WTC11 (cell line): ENCODE results near the gene RABAC1. TPM values are rescaled to one million over a fixed set of nuclear protein-coding genes. Genes with fewer than 3 reads are reported as not detected.
"Not testable (repeated sequence)": the region's sequence is repeated elsewhere in the genome, so short reads cannot be mapped to it uniquely, and the experiment has no call there.

ENCODE experiments used
- ATAC-seq: fragments of 200-7000 bp; cut with Tn5 transposase; 2 replicates; pipeline ENCODE4 v1.10.0; 2021; ENCODE audit warnings: mild to moderate bottlenecking, moderate library complexity
- CTCF ChIA-PET: fragments of 300-600 bp; sonication (Branson Sonifier 250); formaldehyde crosslinking; loops from one replicate; lab custom pipeline; 2021; ENCODE audit warnings: antibody characterized with exemption; lab: Charles Lee
- POLR2A ChIA-PET: fragments of 350-600 bp; sonication (Branson Sonifier 250); formaldehyde crosslinking; loops from one replicate; lab custom pipeline; 2021; ENCODE audit warnings: antibody characterized with exemption; lab: Charles Lee
- DNase-seq: peaks from one replicate; pipeline ENCODE4 v3.0.0; 2021; ENCODE audit warnings: low spot score
- H3K27ac Mint-ChIP-seq: 2 replicates; pipeline ENCODE4 v1.8.0; 2021; ENCODE audit warnings: mixed read lengths
- H3K27me3 Mint-ChIP-seq: 2 replicates; pipeline ENCODE4 v1.8.0; 2021; ENCODE audit warnings: low read depth, mild to moderate bottlenecking, moderate library complexity, mixed read lengths
- H3K36me3 Mint-ChIP-seq: 2 replicates; pipeline ENCODE4 v1.8.0; 2021; ENCODE audit warnings: mixed read lengths
- H3K4me1 Mint-ChIP-seq: 2 replicates; pipeline ENCODE4 v1.8.0; 2022; ENCODE audit warnings: mixed read lengths
- H3K4me3 Mint-ChIP-seq: 2 replicates; pipeline ENCODE4 v1.8.0; 2021; ENCODE audit warnings: mild to moderate bottlenecking, moderate library complexity, mixed read lengths
- H3K9me3 Mint-ChIP-seq: 2 replicates; pipeline ENCODE4 v1.8.0; 2021; ENCODE audit warnings: mixed read lengths
- MXD4 ChIP-seq: fragments of 250-450 bp; sonication (Bioruptor Pico); IDR thresholded peaks from 2 replicates; pipeline ENCODE4 v1.8.0; 2021; ENCODE audit warnings: mild to moderate bottlenecking, moderate library complexity, borderline replicate concordance
- TCF7 ChIP-seq: sonication (generic); formaldehyde crosslinking; IDR thresholded peaks from 2 replicates; pipeline ENCODE4 v1.8.0; 2022; ENCODE audit warnings: mild to moderate bottlenecking, low read depth, missing genetic modification reagents, moderate library complexity
- TEAD4 ChIP-seq: sonication (generic); formaldehyde crosslinking; IDR thresholded peaks from 2 replicates; pipeline ENCODE4 v1.8.0; 2022; ENCODE audit warnings: mild to moderate bottlenecking, missing genetic modification reagents
- TP53 ChIP-seq: sonication (generic); formaldehyde crosslinking; IDR thresholded peaks from 2 replicates; pipeline ENCODE4 v1.8.1; 2023; ENCODE audit warnings: mild to moderate bottlenecking, missing genetic modification reagents
- ZBTB21 ChIP-seq: sonication (generic); formaldehyde crosslinking; IDR thresholded peaks from 2 replicates; pipeline ENCODE4 v1.8.1; 2023; ENCODE audit warnings: mild to moderate bottlenecking, missing genetic modification reagents, borderline replicate concordance
- ZNF121 ChIP-seq: sonication (generic); formaldehyde crosslinking; IDR thresholded peaks from 2 replicates; pipeline ENCODE4 v1.8.0; 2023; ENCODE audit warnings: missing genetic modification reagents
- ZNF423 ChIP-seq: fragments of 250-450 bp; sonication (Bioruptor Pico); IDR thresholded peaks from 2 replicates; pipeline ENCODE4 v2.1.2; 2022; ENCODE audit warnings: mild to moderate bottlenecking, moderate library complexity
- total RNA-seq: library from RNA; stranded (reverse); gene quantifications from 3 replicates; pipeline ENCODE4 v1.2.3, GENCODE V29; 2021
- TF ChIP-seq, protein P1 (sequence below): sonication (generic); formaldehyde crosslinking; IDR thresholded peaks from 2 replicates; pipeline ENCODE4 v1.8.0; 2023; ENCODE audit warnings: mild to moderate bottlenecking, missing genetic modification reagents
- TF ChIP-seq, protein P2 (sequence below): sonication (generic); formaldehyde crosslinking; IDR thresholded peaks from 2 replicates; pipeline ENCODE4 v1.8.1; 2022; ENCODE audit warnings: missing genetic modification reagents, borderline replicate concordance
- TF ChIP-seq, protein P3 (sequence below): sonication (generic); formaldehyde crosslinking; IDR thresholded peaks from 2 replicates; pipeline ENCODE4 v1.8.1; 2023; ENCODE audit warnings: mild to moderate bottlenecking, missing genetic modification reagents, moderate library complexity
- TF ChIP-seq, protein P4 (sequence below): sonication (generic); formaldehyde crosslinking; IDR thresholded peaks from 2 replicates; pipeline ENCODE4 v1.8.1; 2023; ENCODE audit warnings: mild to moderate bottlenecking, missing genetic modification reagents
- TF ChIP-seq, protein P5 (sequence below): sonication (generic); formaldehyde crosslinking; IDR thresholded peaks from 2 replicates; pipeline ENCODE4 v1.8.1; 2022; ENCODE audit warnings: mild to moderate bottlenecking, missing genetic modification reagents, moderate library complexity, borderline replicate concordance
- TF ChIP-seq, protein P6 (sequence below): sonication (generic); formaldehyde crosslinking; IDR thresholded peaks from 2 replicates; pipeline ENCODE4 v1.8.0; 2022; ENCODE audit warnings: mild to moderate bottlenecking, missing genetic modification reagents

The RABAC1 gene
- total RNA-seq, 1 experiment from 2014 or later = 159 TPM

DNA sequence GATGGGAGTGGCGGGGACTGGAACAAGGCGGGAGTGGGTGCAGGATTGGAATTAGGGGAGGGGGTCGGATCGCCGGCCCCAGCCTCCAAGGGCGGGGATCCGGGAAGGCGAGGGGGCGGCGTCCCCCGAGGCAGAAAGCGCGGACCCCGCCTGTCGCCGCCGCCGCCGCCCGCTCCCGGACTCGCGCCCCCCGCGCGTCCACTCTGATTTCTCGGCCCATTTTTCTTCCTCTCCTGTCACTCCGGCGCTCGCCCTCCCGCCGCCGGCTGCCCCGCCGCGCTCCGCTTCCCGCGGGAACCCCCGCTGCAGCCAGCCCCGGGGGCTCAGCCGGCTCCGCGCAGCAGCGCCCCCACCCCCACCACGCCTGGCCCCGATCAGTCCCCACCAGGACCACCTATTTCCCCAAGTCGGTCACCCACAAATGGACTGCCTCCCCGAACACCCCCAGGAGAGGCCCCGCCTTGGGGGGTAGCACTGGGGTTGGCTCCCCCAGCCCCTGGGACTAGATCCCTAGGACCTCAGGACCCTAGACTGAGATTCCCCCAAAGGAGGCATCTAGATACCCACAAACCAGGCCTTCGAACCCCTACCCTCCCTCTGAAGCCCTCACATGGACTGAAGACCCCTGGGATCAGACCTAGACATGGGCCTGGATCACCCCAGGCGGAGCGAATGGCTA, 18.3 kb downstream of the RABAC1 start:
- POLR2A ChIA-PET = interaction anchor here (0.5 kb wide), 1 partner anchor 67 kb away, joined by 4 read pairs; no protein-coding TSS in a partner anchor
- Mint-ChIP-seq H3K9me3 (peaks cover 4% of the 10 kb centered on the region; the same call in 1 of the 2 replicates), H3K27ac (no peak overlapping the region), H3K27me3 (peaks cover 63% of the 10 kb centered on the region), H3K4me1 (peaks cover 3% of the 10 kb centered on the region; the same call in 1 of the 2 replicates), H3K4me3 (peak overlapping the region; percentile 81), H3K36me3 (no peaks in the 10 kb centered on the region)
- DNase-seq = no peak
- TF ChIP-seq, protein P1, sequence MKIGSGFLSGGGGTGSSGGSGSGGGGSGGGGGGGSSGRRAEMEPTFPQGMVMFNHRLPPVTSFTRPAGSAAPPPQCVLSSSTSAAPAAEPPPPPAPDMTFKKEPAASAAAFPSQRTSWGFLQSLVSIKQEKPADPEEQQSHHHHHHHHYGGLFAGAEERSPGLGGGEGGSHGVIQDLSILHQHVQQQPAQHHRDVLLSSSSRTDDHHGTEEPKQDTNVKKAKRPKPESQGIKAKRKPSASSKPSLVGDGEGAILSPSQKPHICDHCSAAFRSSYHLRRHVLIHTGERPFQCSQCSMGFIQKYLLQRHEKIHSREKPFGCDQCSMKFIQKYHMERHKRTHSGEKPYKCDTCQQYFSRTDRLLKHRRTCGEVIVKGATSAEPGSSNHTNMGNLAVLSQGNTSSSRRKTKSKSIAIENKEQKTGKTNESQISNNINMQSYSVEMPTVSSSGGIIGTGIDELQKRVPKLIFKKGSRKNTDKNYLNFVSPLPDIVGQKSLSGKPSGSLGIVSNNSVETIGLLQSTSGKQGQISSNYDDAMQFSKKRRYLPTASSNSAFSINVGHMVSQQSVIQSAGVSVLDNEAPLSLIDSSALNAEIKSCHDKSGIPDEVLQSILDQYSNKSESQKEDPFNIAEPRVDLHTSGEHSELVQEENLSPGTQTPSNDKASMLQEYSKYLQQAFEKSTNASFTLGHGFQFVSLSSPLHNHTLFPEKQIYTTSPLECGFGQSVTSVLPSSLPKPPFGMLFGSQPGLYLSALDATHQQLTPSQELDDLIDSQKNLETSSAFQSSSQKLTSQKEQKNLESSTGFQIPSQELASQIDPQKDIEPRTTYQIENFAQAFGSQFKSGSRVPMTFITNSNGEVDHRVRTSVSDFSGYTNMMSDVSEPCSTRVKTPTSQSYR = no peak
- TF ChIP-seq, protein P2, sequence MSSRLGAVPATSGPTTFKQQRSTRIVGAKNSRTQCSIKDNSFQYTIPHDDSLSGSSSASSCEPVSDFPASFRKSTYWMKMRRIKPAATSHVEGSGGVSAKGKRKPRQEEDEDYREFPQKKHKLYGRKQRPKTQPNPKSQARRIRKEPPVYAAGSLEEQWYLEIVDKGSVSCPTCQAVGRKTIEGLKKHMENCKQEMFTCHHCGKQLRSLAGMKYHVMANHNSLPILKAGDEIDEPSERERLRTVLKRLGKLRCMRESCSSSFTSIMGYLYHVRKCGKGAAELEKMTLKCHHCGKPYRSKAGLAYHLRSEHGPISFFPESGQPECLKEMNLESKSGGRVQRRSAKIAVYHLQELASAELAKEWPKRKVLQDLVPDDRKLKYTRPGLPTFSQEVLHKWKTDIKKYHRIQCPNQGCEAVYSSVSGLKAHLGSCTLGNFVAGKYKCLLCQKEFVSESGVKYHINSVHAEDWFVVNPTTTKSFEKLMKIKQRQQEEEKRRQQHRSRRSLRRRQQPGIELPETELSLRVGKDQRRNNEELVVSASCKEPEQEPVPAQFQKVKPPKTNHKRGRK (CRISPR knock-in tag) = no peak
- TF ChIP-seq, protein P3, sequence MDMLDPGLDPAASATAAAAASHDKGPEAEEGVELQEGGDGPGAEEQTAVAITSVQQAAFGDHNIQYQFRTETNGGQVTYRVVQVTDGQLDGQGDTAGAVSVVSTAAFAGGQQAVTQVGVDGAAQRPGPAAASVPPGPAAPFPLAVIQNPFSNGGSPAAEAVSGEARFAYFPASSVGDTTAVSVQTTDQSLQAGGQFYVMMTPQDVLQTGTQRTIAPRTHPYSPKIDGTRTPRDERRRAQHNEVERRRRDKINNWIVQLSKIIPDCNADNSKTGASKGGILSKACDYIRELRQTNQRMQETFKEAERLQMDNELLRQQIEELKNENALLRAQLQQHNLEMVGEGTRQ (CRISPR knock-in tag) = no peak
- TF ChIP-seq TP53 (no peak), MXD4 (CRISPR knock-in tag) (no peak), TCF7 (CRISPR knock-in tag) (no peak)
- TF ChIP-seq, protein P4, sequence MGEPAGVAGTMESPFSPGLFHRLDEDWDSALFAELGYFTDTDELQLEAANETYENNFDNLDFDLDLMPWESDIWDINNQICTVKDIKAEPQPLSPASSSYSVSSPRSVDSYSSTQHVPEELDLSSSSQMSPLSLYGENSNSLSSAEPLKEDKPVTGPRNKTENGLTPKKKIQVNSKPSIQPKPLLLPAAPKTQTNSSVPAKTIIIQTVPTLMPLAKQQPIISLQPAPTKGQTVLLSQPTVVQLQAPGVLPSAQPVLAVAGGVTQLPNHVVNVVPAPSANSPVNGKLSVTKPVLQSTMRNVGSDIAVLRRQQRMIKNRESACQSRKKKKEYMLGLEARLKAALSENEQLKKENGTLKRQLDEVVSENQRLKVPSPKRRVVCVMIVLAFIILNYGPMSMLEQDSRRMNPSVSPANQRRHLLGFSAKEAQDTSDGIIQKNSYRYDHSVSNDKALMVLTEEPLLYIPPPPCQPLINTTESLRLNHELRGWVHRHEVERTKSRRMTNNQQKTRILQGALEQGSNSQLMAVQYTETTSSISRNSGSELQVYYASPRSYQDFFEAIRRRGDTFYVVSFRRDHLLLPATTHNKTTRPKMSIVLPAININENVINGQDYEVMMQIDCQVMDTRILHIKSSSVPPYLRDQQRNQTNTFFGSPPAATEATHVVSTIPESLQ (CRISPR knock-in tag) = no peak
- no peak; the same call in 1 of the 2 replicates for ATAC-seq
- CTCF ChIA-PET = interaction anchor here (0.7 to 1.3 kb wide), 4 partner anchors 11 to 68 kb away, joined by 3 to 4 read pairs (median 4); partner anchors contain the start of gene ERFL

DNA sequence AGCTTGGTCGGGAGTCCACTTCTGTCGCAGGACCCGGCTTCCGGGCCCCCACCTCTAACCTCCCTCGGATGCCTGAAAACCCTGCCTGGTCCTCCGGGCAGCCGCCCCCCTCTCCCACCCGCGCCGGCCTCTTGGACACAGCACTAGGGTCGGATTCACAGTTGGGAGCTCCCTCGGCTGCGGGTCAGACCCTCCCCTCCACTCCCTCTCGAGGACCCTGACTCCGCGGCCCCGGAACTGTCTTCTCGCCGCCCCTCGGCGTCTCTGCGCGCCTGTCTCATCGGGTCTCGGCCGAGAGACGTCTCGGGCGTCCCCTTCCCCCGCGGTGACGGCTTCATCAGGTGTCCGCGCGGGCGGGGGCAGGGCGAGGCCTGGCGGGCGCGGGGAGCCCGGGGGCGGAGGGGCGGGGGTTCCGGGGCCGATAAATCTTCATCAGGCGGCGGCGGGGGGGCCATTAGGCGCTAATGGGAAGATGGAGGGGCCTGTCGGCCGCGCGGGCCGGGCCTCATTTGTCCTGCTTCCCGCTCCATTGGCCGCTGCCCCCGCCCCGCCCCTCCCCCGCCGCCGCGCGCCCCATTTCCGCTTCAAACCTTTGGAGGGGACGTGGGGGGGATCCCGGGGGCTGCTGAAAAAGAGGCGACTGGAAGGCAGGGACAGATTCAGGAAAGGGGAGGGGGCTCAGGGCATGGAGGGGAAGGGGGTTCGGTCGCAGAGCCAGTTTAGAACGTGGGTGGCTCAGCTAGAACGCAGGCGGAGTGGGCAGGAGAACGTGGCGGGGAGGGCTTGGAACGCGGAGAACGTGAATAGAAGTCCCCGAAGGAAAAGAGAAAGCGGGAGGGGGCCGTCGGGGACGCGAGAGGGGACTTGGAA, 19.0 kb downstream of the RABAC1 start:
- peaks cover 6% of the 10 kb centered on the region; the same call in 1 of the 2 replicates for H3K4me1 Mint-ChIP-seq
- peak; percentile 46 for DNase-seq
- peak overlapping the region; percentile 81 for H3K4me3 Mint-ChIP-seq
- ATAC-seq = peak; percentile 51
- H3K36me3 Mint-ChIP-seq = no peaks in the 10 kb centered on the region
- H3K27ac Mint-ChIP-seq = no peak overlapping the region
- ChIA-PET CTCF (interaction anchor here (0.5 to 1.3 kb wide), 3 partner anchors 17 to 67 kb away, joined by 3 to 4 read pairs (median 3); no protein-coding TSS in a partner anchor), POLR2A (interaction anchor here (0.7 kb wide), 1 partner anchor 75 kb away, joined by 3 read pairs; no protein-coding TSS in a partner anchor)
- peaks cover 4% of the 10 kb centered on the region; the same call in 1 of the 2 replicates for H3K9me3 Mint-ChIP-seq
- H3K27me3 Mint-ChIP-seq = peaks cover 65% of the 10 kb centered on the region
- no peak for TF ChIP-seq TEAD4
- TF ChIP-seq ZBTB21 (CRISPR knock-in tag) = no peak
- TF ChIP-seq, protein P5, sequence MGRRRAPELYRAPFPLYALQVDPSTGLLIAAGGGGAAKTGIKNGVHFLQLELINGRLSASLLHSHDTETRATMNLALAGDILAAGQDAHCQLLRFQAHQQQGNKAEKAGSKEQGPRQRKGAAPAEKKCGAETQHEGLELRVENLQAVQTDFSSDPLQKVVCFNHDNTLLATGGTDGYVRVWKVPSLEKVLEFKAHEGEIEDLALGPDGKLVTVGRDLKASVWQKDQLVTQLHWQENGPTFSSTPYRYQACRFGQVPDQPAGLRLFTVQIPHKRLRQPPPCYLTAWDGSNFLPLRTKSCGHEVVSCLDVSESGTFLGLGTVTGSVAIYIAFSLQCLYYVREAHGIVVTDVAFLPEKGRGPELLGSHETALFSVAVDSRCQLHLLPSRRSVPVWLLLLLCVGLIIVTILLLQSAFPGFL (CRISPR knock-in tag) = no peak
- TF ChIP-seq, protein P6, sequence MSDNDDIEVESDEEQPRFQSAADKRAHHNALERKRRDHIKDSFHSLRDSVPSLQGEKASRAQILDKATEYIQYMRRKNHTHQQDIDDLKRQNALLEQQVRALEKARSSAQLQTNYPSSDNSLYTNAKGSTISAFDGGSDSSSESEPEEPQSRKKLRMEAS (CRISPR knock-in tag) = no peak
- no peak for TF ChIP-seq ZNF121 (CRISPR knock-in tag)
- TF ChIP-seq ZNF423 (CRISPR knock-in tag) = no peak
- TF ChIP-seq, all 79 proteins: peak for 0

DNA sequence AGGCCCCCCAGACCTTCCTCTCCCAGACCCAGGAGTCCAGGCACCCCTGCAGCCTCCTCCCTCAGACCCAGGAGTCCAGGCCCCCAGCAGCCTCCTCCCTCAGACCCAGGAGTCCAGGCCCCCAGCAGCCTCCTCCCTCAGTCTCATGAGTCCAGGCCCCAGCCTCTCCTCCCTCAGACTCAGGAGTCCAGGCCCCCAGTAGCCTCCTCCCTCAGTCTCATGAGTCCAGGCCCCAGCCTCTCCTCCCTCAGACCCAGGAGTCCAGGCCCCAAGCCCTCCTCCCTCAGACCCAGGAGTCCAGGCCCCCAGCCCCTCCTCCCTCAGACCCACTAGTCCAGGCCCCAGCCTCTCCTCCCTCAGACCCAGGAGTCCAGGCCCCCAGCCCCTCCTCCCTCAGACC, 19.9 kb downstream of the RABAC1 start:
- not testable (repeated sequence) for H3K4me3 Mint-ChIP-seq, H3K4me1 Mint-ChIP-seq, H3K36me3 Mint-ChIP-seq, H3K9me3 Mint-ChIP-seq, DNase-seq, ATAC-seq, H3K27ac Mint-ChIP-seq
- H3K27me3 Mint-ChIP-seq = peaks cover 70% of the 10 kb centered on the region
- CTCF ChIA-PET = interaction anchor here (0.5 to 1.3 kb wide), 3 partner anchors 18 to 66 kb away, joined by 3 to 4 read pairs (median 3); no protein-coding TSS in a partner anchor
- POLR2A ChIA-PET = interaction anchor here (0.7 kb wide), 1 partner anchor 74 kb away, joined by 3 read pairs; no protein-coding TSS in a partner anchor
